Loucy (cell line): ENCODE measurements around the gene CFAP100.

Experiments
- H2AFZ ChIP-seq: fragments of 200-600 bp; sonication (generic); 2 replicates; pipeline ENCODE4 v1.6.0; 2016; ENCODE audit warnings: antibody characterized with exemption, mild to moderate bottlenecking, low read length, moderate library complexity
- H3F3A ChIP-seq: fragments of 200-600 bp; 2 replicates; pipeline ENCODE4 v1.6.0; 2016; ENCODE audit warnings: antibody characterized with exemption, low read depth, mild to moderate bottlenecking
- H3K27me3 ChIP-seq: fragments of 200-600 bp; sonication (generic); 2 replicates; pipeline ENCODE4 v1.6.1; 2014; ENCODE audit warnings: low read length, mild to moderate bottlenecking; ENCODE audit not compliant: insufficient read depth, poor library complexity, severe bottlenecking
- H3K36me3 ChIP-seq: fragments of 200-600 bp; sonication (generic); 2 replicates; pipeline ENCODE4 v1.6.1; 2016; ENCODE audit warnings: low read length; ENCODE audit not compliant: insufficient read depth
- H3K4me1 ChIP-seq: fragments of 200-600 bp; sonication (generic); 2 replicates; pipeline ENCODE4 v1.5.1; 2014; ENCODE audit warnings: low read length, mild to moderate bottlenecking; ENCODE audit not compliant: insufficient read depth, poor library complexity, severe bottlenecking
- H3K4me2 ChIP-seq: fragments of 200-600 bp; sonication (generic); 2 replicates; pipeline ENCODE4 v1.6.0; 2014; ENCODE audit warnings: antibody characterized with exemption, low read length, low read depth, mild to moderate bottlenecking; ENCODE audit not compliant: poor library complexity, severe bottlenecking
- H3K4me3 ChIP-seq: fragments of 200-600 bp; sonication (generic); 2 replicates; pipeline ENCODE4 v1.5.1; 2014; ENCODE audit warnings: low read length, mild to moderate bottlenecking, mixed read lengths; ENCODE audit not compliant: poor library complexity, severe bottlenecking
- H3K79me2 ChIP-seq: fragments of 200-600 bp; sonication (generic); 2 replicates; pipeline ENCODE4 v1.6.1; 2014; ENCODE audit warnings: low read length; ENCODE audit not compliant: insufficient read depth
- H3K9ac ChIP-seq: fragments of 200-600 bp; sonication (generic); 2 replicates; pipeline ENCODE4 v1.6.0; 2014; ENCODE audit warnings: mild to moderate bottlenecking, low read depth, low read length, moderate library complexity; ENCODE audit not compliant: poor library complexity, severe bottlenecking
- H3K9me2 ChIP-seq: fragments of 200-600 bp; sonication (generic); replicated peaks from 2 replicates; pipeline ENCODE4 v1.6.1; 2016; ENCODE audit warnings: low read depth, low read length, mixed read lengths
- H3K9me3 ChIP-seq: fragments of 200-600 bp; sonication (generic); 2 replicates; pipeline ENCODE4 v1.6.1; 2014; ENCODE audit warnings: mild to moderate bottlenecking, antibody characterized with exemption, low read length, low read depth; ENCODE audit not compliant: insufficient read depth
- H4K20me1 ChIP-seq: fragments of 200-600 bp; sonication (generic); 2 replicates; pipeline ENCODE4 v1.6.0; 2014; ENCODE audit warnings: antibody characterized with exemption, low read length, mild to moderate bottlenecking; ENCODE audit not compliant: insufficient read depth, poor library complexity, severe bottlenecking
- EZH2phosphoT487 ChIP-seq: fragments of 200-600 bp; IDR thresholded peaks from 2 replicates; pipeline ENCODE4 v1.6.1; 2018; ENCODE audit warnings: antibody characterized with exemption, mild to moderate bottlenecking, moderate library complexity, borderline replicate concordance
- TF ChIP-seq, protein P1 (sequence below): fragments of 200-600 bp; sonication (generic); conservative IDR thresholded peaks from 2 replicates; pipeline ENCODE4 v1.5.1; 2014; ENCODE audit warnings: mild to moderate bottlenecking, antibody characterized with exemption, low read length

Gene CFAP100

DNA sequence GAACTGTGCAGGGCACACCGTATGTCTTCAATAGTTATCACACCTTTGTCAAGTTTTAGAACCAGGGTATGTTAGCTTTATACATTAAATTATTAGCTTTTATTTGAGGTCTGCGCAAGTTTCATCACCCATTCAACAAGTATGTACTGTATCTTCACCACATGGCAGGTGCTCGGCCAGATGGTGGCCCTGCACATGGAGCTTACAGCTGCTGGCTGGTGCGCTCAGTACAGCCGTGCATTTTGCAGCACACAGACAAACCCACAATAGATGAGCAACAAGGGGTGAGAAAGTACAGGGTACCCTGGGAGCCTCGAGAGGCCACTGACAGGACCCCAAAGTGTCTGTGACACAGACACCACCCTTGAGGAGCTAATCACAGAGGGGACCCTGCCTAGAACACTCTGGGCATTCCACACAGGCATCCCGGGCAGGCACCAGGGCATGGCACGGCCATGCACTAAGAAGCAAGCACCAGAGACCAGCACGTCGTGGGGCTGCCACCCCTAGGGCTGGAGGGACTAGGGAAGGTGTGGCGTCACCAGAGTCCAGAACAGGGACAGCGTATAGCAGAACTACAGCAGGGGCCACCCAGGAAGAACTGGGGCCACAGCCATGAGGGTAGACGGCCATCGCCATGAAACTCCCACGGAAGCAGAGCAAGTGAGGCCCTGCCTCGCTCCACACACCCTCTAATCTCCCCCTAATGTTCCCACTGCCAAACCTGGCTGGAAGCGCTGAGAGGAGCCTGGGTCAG lies 53.6 kb downstream of the CFAP100 start:
- peaks cover 56% of the 10 kb centered on the region for H3K36me3 ChIP-seq
- no peaks in the 10 kb centered on the region for H3K9me3 ChIP-seq
- no peak overlapping the region for H3K4me2 ChIP-seq
- H3K4me1 ChIP-seq = no peaks in the 10 kb centered on the region
- no peak for TF ChIP-seq EZH2phosphoT487
- TF ChIP-seq, protein P1, sequence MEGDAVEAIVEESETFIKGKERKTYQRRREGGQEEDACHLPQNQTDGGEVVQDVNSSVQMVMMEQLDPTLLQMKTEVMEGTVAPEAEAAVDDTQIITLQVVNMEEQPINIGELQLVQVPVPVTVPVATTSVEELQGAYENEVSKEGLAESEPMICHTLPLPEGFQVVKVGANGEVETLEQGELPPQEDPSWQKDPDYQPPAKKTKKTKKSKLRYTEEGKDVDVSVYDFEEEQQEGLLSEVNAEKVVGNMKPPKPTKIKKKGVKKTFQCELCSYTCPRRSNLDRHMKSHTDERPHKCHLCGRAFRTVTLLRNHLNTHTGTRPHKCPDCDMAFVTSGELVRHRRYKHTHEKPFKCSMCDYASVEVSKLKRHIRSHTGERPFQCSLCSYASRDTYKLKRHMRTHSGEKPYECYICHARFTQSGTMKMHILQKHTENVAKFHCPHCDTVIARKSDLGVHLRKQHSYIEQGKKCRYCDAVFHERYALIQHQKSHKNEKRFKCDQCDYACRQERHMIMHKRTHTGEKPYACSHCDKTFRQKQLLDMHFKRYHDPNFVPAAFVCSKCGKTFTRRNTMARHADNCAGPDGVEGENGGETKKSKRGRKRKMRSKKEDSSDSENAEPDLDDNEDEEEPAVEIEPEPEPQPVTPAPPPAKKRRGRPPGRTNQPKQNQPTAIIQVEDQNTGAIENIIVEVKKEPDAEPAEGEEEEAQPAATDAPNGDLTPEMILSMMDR = no peak
- peaks cover 7% of the 10 kb centered on the region; the same call in 1 of the 2 replicates for H3K79me2 ChIP-seq
- H3F3A ChIP-seq = no peaks in the 10 kb centered on the region
- H3K27me3 ChIP-seq = no peaks in the 10 kb centered on the region
- no peak overlapping the region for H3K9ac ChIP-seq
- no peaks in the 10 kb centered on the region for H4K20me1 ChIP-seq
- H2AFZ ChIP-seq = no peak overlapping the region
- no peak overlapping the region for H3K4me3 ChIP-seq
- H3K9me2 ChIP-seq = no peaks in the 10 kb centered on the region

- H3K4me3 ChIP-seq = no peak overlapping the region
- no peaks in the 10 kb centered on the region for H4K20me1 ChIP-seq
- TF ChIP-seq, protein P1 = no peak
- TF ChIP-seq EZH2phosphoT487 = no peak
- H2AFZ ChIP-seq = no peak overlapping the region
- peaks cover 11% of the 10 kb centered on the region; the same call in 1 of the 2 replicates for H3K79me2 ChIP-seq
- H3F3A ChIP-seq = no peaks in the 10 kb centered on the region
- H3K36me3 ChIP-seq = peaks cover 59% of the 10 kb centered on the region
- H3K4me2 ChIP-seq = no peak overlapping the region
- H3K4me1 ChIP-seq = no peaks in the 10 kb centered on the region
- no peaks in the 10 kb centered on the region for H3K9me2 ChIP-seq
- H3K9me3 ChIP-seq = no peaks in the 10 kb centered on the region
- no peaks in the 10 kb centered on the region for H3K27me3 ChIP-seq
- no peak overlapping the region for H3K9ac ChIP-seq
Measured at GRCh38 chr3:126448893-126449180, 54.1 kb downstream of the CFAP100 start.

DNA sequence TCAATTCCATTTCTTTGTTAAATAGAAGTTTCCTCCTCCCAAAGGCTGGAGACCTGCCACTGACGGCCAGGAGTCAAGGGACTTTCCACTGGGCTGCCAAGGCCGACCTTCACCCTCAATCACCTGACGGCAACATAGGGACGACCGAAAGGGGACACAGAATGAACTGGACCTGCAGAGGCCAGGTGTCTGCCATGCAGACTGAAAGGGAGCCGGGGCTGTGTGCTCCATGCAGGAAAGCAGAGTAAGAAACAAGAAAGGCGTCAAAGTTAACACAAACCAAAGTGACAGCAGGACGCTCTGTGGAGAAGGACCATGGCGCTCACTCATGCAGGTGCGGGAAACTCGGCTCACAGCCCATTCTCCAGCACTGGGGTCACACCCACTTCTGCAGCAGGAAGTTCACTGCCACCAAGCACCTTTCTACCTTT lies 54.9 kb downstream of the CFAP100 start:
- H3K4me1 ChIP-seq = no peaks in the 10 kb centered on the region
- no peak overlapping the region for H3K4me2 ChIP-seq
- H3K9ac ChIP-seq = no peak overlapping the region
- H2AFZ ChIP-seq = no peak overlapping the region
- TF ChIP-seq EZH2phosphoT487 = no peak
- H3K27me3 ChIP-seq = no peaks in the 10 kb centered on the region
- no peaks in the 10 kb centered on the region for H3K9me3 ChIP-seq
- H3F3A ChIP-seq = no peaks in the 10 kb centered on the region
- H3K9me2 ChIP-seq = no peaks in the 10 kb centered on the region
- H3K4me3 ChIP-seq = no peak overlapping the region
- H3K79me2 ChIP-seq = peaks cover 15% of the 10 kb centered on the region; the same call in 1 of the 2 replicates
- H4K20me1 ChIP-seq = peaks cover 3% of the 10 kb centered on the region
- H3K36me3 ChIP-seq = peaks cover 66% of the 10 kb centered on the region

GRCh38 chr3:126450219-126450618 lies 55.5 kb downstream of the CFAP100 start:
- Histone ChIP-seq H3K9ac (no peak overlapping the region), H4K20me1 (peaks cover 7% of the 10 kb centered on the region), H3K4me3 (no peak overlapping the region), H3K9me3 (no peaks in the 10 kb centered on the region), H3K79me2 (peaks cover 21% of the 10 kb centered on the region), H3K36me3 (peaks cover 66% of the 10 kb centered on the region), H2AFZ (no peak overlapping the region), H3K27me3 (no peaks in the 10 kb centered on the region), H3K9me2 (no peaks in the 10 kb centered on the region), H3K4me2 (no peak overlapping the region), H3F3A (no peaks in the 10 kb centered on the region), H3K4me1 (no peaks in the 10 kb centered on the region)
- TF ChIP-seq EZH2phosphoT487 = no peak
- TF ChIP-seq, protein P1 = no peak
